Liver (tissue), 3 donors: Measurements from ENCODE around the gene ERN1.

Experiments used
- EGR1 ChIP-seq, 2 donors: IDR thresholded peaks; 2 replicates each; pipeline ENCODE4 v1.6.1; 2016 to 2018; ENCODE audit warnings: antibody characterized with exemption in 2 of 2, low read depth in 2 of 2
- GABPA ChIP-seq, 2 donors: IDR thresholded peaks in 1 of 2; conservative IDR thresholded peaks in 1 of 2; 2 replicates each; pipeline ENCODE4 v1.6.1; 2016; ENCODE audit warnings: antibody characterized with exemption in 2 of 2, mild to moderate bottlenecking in 1 of 2, moderate library complexity in 1 of 2
- HNF4A ChIP-seq, 2 donors: conservative IDR thresholded peaks; 2 replicates each; pipeline ENCODE4 v1.6.1; 2016; ENCODE audit warnings: antibody characterized with exemption in 2 of 2, mild to moderate bottlenecking in 2 of 2
- HNF4G ChIP-seq: IDR thresholded peaks from 2 replicates; pipeline ENCODE4 v1.6.1; 2016; ENCODE audit warnings: antibody characterized with exemption
- SP1 ChIP-seq: IDR thresholded peaks from 2 replicates; pipeline ENCODE4 v1.6.1; 2018; ENCODE audit warnings: antibody characterized with exemption, mild to moderate bottlenecking
- YY1 ChIP-seq: IDR thresholded peaks from 2 replicates; pipeline ENCODE4 v1.6.1; 2016; ENCODE audit warnings: antibody characterized with exemption, mild to moderate bottlenecking
- TF ChIP-seq, protein P1 (sequence below): IDR thresholded peaks from 2 replicates; pipeline ENCODE4 v1.6.1; 2016; ENCODE audit warnings: antibody characterized with exemption
- TF ChIP-seq, protein P2 (sequence below): fragments of 150-350 bp; IDR thresholded peaks from 2 replicates; pipeline ENCODE4 v1.5.1; 2017; ENCODE audit warnings: improper control_type of control experiment, low read depth, low read length; ENCODE audit not compliant: missing input control
- TF ChIP-seq, protein P3 (sequence below): IDR thresholded peaks from 2 replicates; pipeline ENCODE4 v1.6.1; 2016; ENCODE audit warnings: antibody characterized with exemption
- TF ChIP-seq, protein P4 (sequence below): IDR thresholded peaks from 2 replicates; pipeline ENCODE4 v1.6.1; 2016; ENCODE audit warnings: antibody characterized with exemption, mild to moderate bottlenecking
- donor health status: healthy.
- donor health status: healthy.

DNA sequence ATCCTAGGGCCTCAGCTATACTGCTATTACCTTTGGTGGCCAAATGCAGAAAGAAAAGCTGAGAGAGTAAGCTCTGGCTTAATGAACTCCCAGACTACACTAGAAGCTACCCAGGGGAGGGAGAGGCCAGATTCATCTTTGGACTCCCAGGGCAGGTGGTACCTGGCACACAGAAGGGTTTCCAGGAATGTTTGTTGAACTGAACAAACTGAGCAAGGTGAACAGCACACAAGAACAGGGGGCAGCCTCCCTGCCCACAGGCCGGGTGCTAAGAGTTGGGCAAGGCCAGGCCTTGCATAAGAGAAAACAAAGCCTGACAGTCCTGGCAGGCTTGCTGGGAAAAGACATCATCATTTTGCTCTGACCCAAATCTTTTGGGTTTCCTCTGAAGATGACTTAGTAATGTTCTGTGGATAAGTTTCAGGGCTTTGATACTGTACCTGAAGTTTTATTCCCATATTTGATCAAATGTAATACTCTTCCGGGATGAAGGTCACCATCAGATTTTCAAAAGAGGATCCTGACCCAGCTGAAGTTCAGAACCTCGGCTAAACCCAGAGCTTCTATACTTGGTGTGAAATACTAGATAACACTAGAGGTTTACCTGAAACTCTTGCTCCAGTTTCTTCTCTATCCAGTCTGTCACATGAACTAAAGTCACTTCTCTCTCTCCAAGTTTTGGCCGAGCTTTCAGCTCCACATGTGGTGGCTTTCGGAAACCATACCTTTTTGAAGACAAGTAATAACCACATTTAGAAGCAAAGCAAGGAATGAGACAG lies 20.5 kb upstream of the ERN1 start:
- TF ChIP-seq, protein P1, sequence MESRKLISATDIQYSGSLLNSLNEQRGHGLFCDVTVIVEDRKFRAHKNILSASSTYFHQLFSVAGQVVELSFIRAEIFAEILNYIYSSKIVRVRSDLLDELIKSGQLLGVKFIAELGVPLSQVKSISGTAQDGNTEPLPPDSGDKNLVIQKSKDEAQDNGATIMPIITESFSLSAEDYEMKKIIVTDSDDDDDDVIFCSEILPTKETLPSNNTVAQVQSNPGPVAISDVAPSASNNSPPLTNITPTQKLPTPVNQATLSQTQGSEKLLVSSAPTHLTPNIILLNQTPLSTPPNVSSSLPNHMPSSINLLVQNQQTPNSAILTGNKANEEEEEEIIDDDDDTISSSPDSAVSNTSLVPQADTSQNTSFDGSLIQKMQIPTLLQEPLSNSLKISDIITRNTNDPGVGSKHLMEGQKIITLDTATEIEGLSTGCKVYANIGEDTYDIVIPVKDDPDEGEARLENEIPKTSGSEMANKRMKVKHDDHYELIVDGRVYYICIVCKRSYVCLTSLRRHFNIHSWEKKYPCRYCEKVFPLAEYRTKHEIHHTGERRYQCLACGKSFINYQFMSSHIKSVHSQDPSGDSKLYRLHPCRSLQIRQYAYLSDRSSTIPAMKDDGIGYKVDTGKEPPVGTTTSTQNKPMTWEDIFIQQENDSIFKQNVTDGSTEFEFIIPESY: peak; percentile 94
- TF ChIP-seq, protein P2, sequence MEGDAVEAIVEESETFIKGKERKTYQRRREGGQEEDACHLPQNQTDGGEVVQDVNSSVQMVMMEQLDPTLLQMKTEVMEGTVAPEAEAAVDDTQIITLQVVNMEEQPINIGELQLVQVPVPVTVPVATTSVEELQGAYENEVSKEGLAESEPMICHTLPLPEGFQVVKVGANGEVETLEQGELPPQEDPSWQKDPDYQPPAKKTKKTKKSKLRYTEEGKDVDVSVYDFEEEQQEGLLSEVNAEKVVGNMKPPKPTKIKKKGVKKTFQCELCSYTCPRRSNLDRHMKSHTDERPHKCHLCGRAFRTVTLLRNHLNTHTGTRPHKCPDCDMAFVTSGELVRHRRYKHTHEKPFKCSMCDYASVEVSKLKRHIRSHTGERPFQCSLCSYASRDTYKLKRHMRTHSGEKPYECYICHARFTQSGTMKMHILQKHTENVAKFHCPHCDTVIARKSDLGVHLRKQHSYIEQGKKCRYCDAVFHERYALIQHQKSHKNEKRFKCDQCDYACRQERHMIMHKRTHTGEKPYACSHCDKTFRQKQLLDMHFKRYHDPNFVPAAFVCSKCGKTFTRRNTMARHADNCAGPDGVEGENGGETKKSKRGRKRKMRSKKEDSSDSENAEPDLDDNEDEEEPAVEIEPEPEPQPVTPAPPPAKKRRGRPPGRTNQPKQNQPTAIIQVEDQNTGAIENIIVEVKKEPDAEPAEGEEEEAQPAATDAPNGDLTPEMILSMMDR: no peak
- TF ChIP-seq, protein P3, sequence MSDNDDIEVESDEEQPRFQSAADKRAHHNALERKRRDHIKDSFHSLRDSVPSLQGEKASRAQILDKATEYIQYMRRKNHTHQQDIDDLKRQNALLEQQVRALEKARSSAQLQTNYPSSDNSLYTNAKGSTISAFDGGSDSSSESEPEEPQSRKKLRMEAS: peak; percentile 96
- TF ChIP-seq, protein P4, sequence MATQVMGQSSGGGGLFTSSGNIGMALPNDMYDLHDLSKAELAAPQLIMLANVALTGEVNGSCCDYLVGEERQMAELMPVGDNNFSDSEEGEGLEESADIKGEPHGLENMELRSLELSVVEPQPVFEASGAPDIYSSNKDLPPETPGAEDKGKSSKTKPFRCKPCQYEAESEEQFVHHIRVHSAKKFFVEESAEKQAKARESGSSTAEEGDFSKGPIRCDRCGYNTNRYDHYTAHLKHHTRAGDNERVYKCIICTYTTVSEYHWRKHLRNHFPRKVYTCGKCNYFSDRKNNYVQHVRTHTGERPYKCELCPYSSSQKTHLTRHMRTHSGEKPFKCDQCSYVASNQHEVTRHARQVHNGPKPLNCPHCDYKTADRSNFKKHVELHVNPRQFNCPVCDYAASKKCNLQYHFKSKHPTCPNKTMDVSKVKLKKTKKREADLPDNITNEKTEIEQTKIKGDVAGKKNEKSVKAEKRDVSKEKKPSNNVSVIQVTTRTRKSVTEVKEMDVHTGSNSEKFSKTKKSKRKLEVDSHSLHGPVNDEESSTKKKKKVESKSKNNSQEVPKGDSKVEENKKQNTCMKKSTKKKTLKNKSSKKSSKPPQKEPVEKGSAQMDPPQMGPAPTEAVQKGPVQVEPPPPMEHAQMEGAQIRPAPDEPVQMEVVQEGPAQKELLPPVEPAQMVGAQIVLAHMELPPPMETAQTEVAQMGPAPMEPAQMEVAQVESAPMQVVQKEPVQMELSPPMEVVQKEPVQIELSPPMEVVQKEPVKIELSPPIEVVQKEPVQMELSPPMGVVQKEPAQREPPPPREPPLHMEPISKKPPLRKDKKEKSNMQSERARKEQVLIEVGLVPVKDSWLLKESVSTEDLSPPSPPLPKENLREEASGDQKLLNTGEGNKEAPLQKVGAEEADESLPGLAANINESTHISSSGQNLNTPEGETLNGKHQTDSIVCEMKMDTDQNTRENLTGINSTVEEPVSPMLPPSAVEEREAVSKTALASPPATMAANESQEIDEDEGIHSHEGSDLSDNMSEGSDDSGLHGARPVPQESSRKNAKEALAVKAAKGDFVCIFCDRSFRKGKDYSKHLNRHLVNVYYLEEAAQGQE: peak; percentile 90
- TF ChIP-seq EGR1 (IDR thresholded peaks at IDR 0.05; ENCODE audit: low read depth in 2 of 2) (peak; percentile 53 to 84), HNF4A (conservative IDR thresholded peaks at IDR 0.05) (peak; percentile 99), SP1 (peak; percentile 99), HNF4G (peak; percentile 96), YY1 (peak; percentile 77), GABPA (IDR thresholded peaks at IDR 0.05 in 1 of 2, conservative IDR thresholded peaks at IDR 0.05 in 1 of 2) (peak in 1 of 2 donors; percentile 63)
